Small intestine (tissue), 7 donors: ENCODE measurements around the gene NAALADL2. TPM values are rescaled to one million over a fixed set of nuclear protein-coding genes. Genes with fewer than 3 reads are reported as not detected.

Experiments
- DNase-seq, 2 donors: peaks; one replicate each; pipeline versions ENCODE4 v3.0.0 to v3.0.0-alpha.2; 2013
- FAIRE-seq: peaks from 2 replicates; lab custom pipeline; 2012; peaks lifted over from hg19 to GRCh38; lab: Jason Lieb, UNC
- H3K27ac ChIP-seq, 3 donors: one replicate each; pipeline ENCODE4 v1.5.1; 2013; ENCODE audit warnings: low read length in 2 of 3, mild to moderate bottlenecking in 2 of 3, control low read depth in 1 of 3, inconsistent platforms in 1 of 3, low read depth in 1 of 3, moderate library complexity in 1 of 3
- H3K27me3 ChIP-seq, 3 donors: one replicate each; pipeline ENCODE4 v1.6.1; 2013; ENCODE audit warnings: low read length in 3 of 3, inconsistent platforms in 1 of 3; ENCODE audit not compliant: control insufficient read depth in 3 of 3, insufficient read depth in 3 of 3
- H3K36me3 ChIP-seq, 3 donors: one replicate each; pipeline ENCODE4 v1.6.1; 2013; ENCODE audit warnings: low read length in 3 of 3, inconsistent platforms in 1 of 3, low read depth in 1 of 3, mild to moderate bottlenecking in 1 of 3, moderate library complexity in 1 of 3; ENCODE audit not compliant: control insufficient read depth in 3 of 3, insufficient read depth in 2 of 3
- H3K4me1 ChIP-seq, 3 donors: one replicate each; pipeline ENCODE4 v1.6.1; 2013; ENCODE audit warnings: low read length in 2 of 3, inconsistent platforms in 1 of 3, low read depth in 1 of 3, mild to moderate bottlenecking in 1 of 3, moderate library complexity in 1 of 3; ENCODE audit not compliant: control insufficient read depth in 3 of 3, insufficient read depth in 2 of 3
- H3K4me3 ChIP-seq, 3 donors: one replicate each; pipeline ENCODE4 v1.5.1; 2013; ENCODE audit warnings: low read length in 3 of 3, control low read depth in 1 of 3, inconsistent platforms in 1 of 3, low read depth in 1 of 3, mild to moderate bottlenecking in 1 of 3, moderate library complexity in 1 of 3
- H3K9me3 ChIP-seq, 2 donors: one replicate each; pipeline ENCODE4 v1.6.1; 2013; ENCODE audit warnings: low read depth in 1 of 2, low read length in 1 of 2; ENCODE audit not compliant: control insufficient read depth in 2 of 2, insufficient read depth in 1 of 2
- WGBS, 3 donors: extraction: QIAGEN DNeasy Blood & Tissue Kit; methylation state at CpG; one replicate each; pipeline ENCODE4 v1.1.7; 2013; 5-methylcytosine and 5-hydroxymethylcytosine counted together
- polyA plus RNA-seq, 4 donors: library from polyadenylated mRNA; stranded (reverse) in 3 of 4; unstranded in 1 of 4; fragments of 200-250 nt in 3 of 4; fragments of 120-200 nt in 1 of 4; gene quantifications; one replicate each; pipeline versions ENCODE4 v1.2.1 to v1.2.3, GENCODE V29; 2013
- donor health status: healthy with polysubstance abuse.
- donor health status: control.
- donor health status: control.
- donor health status: Bipolar disorder and iron deficiency.
- donor health status: healthy.

Gene NAALADL2
- polyA plus RNA-seq, 4 donors: 0.22 to 7.8 (median 0.70) TPM

GRCh38 chr3:175007306-175007705 is 148.2 kb downstream of the NAALADL2 start:
- H3K9me3 ChIP-seq: no peaks in the 10 kb centered on the region
- no peaks in the 10 kb centered on the region for H3K36me3 ChIP-seq
- no peak for FAIRE-seq
- WGBS, 3 donors: 93 to 100% (median 96%) methylated on average over 1 of the region's 1 CpG
- DNase-seq: no peak
- no peaks in the 10 kb centered on the region for H3K4me1 ChIP-seq
- H3K4me3 ChIP-seq: no peak overlapping the region
- no peak overlapping the region for H3K27ac ChIP-seq
- H3K27me3 ChIP-seq: no peaks in the 10 kb centered on the region

GRCh38 chr3:175009295-175009694 is 150.2 kb downstream of the NAALADL2 start:
- DNase-seq: no peak
- H3K9me3 ChIP-seq: no peaks in the 10 kb centered on the region
- no peaks in the 10 kb centered on the region for H3K4me1 ChIP-seq
- 98 to 99% (median 98%) methylated on average over 2 of the region's 2 CpGs for WGBS, 3 donors
- no peak for FAIRE-seq
- no peak overlapping the region for H3K27ac ChIP-seq
- H3K4me3 ChIP-seq: no peak overlapping the region
- H3K36me3 ChIP-seq: no peaks in the 10 kb centered on the region
- no peaks in the 10 kb centered on the region for H3K27me3 ChIP-seq

DNA sequence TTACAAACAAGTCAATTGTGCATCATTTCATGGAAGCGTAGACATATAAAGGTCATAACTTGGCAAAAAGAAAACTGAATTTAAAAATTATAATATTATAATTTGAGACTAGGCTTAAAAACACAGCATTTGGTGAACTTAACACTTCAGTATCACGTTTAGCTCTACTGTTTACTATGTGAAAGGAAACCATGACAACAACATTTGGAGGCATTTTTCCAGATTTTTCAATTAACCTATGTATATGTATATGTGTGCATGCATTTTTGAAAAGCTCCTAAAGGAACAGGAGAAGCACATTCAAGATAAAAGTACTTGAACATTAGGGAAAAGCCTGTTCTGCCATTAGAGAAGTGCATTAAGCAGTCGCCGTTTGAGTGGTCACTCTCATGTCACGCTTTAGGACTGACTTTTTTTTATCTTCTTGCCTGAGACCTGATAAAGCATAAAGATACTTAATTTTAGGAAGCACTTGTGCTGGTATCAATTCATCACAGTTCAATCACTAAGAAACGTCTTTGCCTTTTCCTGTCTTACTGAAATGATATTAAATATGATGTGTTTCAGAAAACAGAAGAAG is 156.0 kb downstream of the NAALADL2 start:
- Histone ChIP-seq H3K4me1 (no peaks in the 10 kb centered on the region), H3K4me3 (no peak overlapping the region), H3K27ac (no peak overlapping the region), H3K36me3 (no peaks in the 10 kb centered on the region), H3K9me3 (no peaks in the 10 kb centered on the region), H3K27me3 (no peaks in the 10 kb centered on the region)
- FAIRE-seq: no peak
- WGBS, 3 donors: 71 to 76% (median 72%) methylated on average over 6 of the region's 6 CpGs
- no peak for DNase-seq

DNA sequence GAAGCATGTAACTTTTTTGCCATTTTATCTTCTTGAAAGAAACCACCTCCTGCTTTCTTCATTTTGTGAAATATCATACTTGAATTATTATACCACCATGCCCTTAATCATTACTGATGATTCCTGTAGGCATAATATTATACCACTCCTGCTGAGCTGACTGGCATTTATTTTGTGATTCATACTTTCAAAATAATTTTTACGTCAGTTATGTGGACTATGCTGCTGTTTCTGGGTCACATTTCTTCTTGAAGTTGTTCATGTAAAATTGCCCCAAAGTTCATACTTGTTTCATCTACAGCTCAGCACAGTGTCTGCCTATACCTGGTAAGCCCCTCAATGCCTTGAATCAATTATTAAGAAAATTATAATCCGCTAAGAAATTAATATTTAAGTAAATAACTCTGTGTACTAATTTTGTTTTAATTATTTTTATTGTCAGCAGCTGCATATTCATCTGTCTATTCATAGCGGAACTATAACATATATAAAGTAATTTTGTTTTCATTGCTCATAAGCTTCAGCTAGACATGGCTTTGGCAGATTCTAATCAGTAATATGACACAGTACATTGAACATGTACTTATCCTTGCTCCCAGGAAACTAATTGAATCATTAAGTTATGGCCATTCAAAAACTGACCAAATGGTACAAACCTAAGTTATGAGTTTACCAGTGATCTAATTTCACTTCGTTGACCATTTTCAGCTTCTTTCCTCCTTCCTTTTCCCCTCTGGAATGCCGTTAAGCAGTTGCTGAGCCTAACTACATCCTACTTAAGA is 160.0 kb downstream of the NAALADL2 start:
- Histone ChIP-seq H3K36me3 (no peaks in the 10 kb centered on the region), H3K4me1 (no peaks in the 10 kb centered on the region), H3K9me3 (no peaks in the 10 kb centered on the region), H3K4me3 (no peak overlapping the region), H3K27me3 (no peaks in the 10 kb centered on the region), H3K27ac (no peak overlapping the region)
- FAIRE-seq: no peak
- DNase-seq: no peak
- WGBS, 3 donors: 81 to 84% (median 83%) methylated on average over 5 of the region's 5 CpGs

GRCh38 chr3:175020101-175020500 is 161.0 kb downstream of the NAALADL2 start:
- no peaks in the 10 kb centered on the region for H3K4me1 ChIP-seq
- no peak overlapping the region for H3K4me3 ChIP-seq
- 90 to 100% (median 91%) methylated on average over 1 of the region's 1 CpG for WGBS, 3 donors
- no peaks in the 10 kb centered on the region for H3K27me3 ChIP-seq
- H3K36me3 ChIP-seq: no peaks in the 10 kb centered on the region
- H3K27ac ChIP-seq: no peak overlapping the region
- no peaks in the 10 kb centered on the region for H3K9me3 ChIP-seq
- DNase-seq: no peak
- no peak for FAIRE-seq

DNA sequence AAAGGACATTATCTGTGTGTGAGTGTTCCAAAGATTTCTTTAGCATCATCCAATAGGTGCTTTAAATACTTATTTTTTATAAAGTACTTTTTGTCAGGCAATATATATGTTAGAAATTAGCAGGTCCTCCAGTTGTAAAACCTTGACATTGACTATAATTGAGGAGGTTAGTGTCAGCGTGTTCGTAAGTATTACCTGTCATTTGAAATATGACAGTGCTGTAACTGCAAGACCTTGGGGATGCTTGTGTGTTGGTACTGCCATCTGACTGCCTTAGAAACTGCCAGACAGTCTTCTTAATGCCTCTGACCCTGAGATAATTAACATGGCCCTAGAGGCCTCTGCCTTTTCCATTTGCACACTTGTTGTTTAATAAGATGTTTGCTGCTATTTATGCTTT is 170.7 kb downstream of the NAALADL2 start:
- 91 to 95% (median 93%) methylated on average over 2 of the region's 2 CpGs for WGBS, 3 donors
- Histone ChIP-seq H3K27ac (no peak overlapping the region), H3K36me3 (no peaks in the 10 kb centered on the region), H3K9me3 (no peaks in the 10 kb centered on the region), H3K4me3 (no peak overlapping the region), H3K27me3 (no peaks in the 10 kb centered on the region), H3K4me1 (no peaks in the 10 kb centered on the region)
- FAIRE-seq: no peak
- no peak for DNase-seq

GRCh38 chr3:175039875-175040274 is 180.7 kb downstream of the NAALADL2 start:
- FAIRE-seq (no peak), DNase-seq (no peak)
- no peaks in the 10 kb centered on the region for H3K9me3 ChIP-seq
- H3K27me3 ChIP-seq: no peaks in the 10 kb centered on the region
- H3K4me1 ChIP-seq: no peaks in the 10 kb centered on the region
- no peaks in the 10 kb centered on the region for H3K36me3 ChIP-seq
- WGBS, 3 donors: 88 to 91% (median 90%) methylated on average over 4 of the region's 4 CpGs
- no peak overlapping the region for H3K4me3 ChIP-seq
- no peak overlapping the region for H3K27ac ChIP-seq

DNA sequence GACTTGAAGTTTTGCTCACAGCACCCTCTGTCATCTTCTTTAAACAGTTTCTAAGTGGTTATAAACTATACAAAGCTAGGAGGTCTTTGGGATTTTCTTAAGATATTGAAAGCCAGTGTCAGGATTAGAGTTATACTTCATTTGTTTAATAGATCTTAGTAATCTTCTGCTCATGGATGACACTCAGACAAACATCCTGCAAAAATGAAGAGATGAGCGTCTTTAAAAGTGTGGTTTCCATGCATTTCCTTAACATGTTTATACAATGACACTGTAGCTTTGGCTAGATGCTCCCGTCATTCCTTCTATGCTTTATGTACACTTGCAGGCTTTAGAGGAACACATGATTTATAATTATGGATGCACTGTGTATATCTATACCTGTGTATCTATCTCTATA is 182.2 kb downstream of the NAALADL2 start:
- no peaks in the 10 kb centered on the region for H3K4me1 ChIP-seq
- no peak for DNase-seq
- no peaks in the 10 kb centered on the region for H3K9me3 ChIP-seq
- H3K27me3 ChIP-seq: no peaks in the 10 kb centered on the region
- 54 to 81% (median 80%) methylated on average over 2 of the region's 2 CpGs for WGBS, 3 donors
- H3K36me3 ChIP-seq: no peaks in the 10 kb centered on the region
- no peak for FAIRE-seq
- H3K4me3 ChIP-seq: no peak overlapping the region
- no peak overlapping the region for H3K27ac ChIP-seq
